ENCODE data around the gene GP9.

The GP9 gene

DNA sequence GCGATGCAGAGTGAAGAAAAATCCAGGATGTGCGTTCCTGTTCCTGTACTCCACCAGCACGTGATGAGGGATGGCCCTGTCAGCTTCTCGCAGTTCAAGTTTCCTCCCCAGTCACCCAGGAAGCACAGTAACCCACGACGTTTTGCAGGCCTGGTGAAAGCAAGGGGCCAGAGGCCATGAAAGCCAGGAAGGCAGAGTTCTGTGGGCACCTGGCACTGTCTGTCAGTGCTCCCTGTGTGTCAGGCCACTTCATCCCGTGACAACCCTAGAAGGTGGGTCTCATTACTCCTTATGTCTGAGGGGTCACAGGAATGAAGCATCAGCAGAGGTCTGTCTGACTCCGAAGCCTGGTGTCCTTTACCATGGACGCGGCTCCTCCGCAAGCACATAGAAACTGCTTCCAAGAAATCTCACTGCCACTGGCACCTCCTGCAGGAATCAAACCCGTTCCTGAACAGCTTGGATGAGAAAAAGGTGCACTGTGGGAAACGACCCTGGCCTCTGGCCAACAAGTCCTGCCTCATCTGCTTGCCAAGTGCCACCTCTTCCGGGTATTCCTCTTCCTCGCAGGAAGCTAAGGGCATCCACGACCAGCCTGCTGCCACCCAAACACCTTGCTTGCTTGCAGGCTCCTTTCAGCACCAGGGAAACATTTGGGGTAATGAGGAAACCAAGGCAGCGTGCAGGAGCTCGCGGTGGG lies 46.4 kb downstream of the GP9 start:
- TF ChIP-seq, protein P1, sequence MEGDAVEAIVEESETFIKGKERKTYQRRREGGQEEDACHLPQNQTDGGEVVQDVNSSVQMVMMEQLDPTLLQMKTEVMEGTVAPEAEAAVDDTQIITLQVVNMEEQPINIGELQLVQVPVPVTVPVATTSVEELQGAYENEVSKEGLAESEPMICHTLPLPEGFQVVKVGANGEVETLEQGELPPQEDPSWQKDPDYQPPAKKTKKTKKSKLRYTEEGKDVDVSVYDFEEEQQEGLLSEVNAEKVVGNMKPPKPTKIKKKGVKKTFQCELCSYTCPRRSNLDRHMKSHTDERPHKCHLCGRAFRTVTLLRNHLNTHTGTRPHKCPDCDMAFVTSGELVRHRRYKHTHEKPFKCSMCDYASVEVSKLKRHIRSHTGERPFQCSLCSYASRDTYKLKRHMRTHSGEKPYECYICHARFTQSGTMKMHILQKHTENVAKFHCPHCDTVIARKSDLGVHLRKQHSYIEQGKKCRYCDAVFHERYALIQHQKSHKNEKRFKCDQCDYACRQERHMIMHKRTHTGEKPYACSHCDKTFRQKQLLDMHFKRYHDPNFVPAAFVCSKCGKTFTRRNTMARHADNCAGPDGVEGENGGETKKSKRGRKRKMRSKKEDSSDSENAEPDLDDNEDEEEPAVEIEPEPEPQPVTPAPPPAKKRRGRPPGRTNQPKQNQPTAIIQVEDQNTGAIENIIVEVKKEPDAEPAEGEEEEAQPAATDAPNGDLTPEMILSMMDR (IDR thresholded peaks at IDR 0.05), result no peak

DNA sequence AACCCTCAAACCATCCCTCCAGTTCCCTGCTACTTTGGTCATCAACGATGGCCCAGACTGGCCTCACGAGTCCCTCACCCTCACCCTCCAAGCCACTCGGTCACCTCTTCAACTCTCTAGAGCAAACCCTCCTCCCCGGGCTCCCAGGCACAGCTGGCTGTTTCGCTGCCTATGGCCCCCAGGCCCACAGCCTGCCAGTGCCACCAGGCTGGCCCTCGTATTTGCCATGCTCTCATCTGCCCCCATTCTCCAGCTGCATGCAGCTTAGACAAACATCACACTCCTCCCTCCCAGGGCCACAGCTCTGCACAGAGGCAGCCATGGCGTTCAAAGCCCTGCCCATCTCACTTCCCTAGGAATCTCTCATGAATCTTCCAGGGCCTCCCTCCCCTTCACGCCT lies 47.2 kb downstream of the GP9 start:
- TF ChIP-seq, protein P1 (IDR thresholded peaks at IDR 0.05), result no peak
